ENCODE data around the gene FABP3.

The FABP3 gene

DNA sequence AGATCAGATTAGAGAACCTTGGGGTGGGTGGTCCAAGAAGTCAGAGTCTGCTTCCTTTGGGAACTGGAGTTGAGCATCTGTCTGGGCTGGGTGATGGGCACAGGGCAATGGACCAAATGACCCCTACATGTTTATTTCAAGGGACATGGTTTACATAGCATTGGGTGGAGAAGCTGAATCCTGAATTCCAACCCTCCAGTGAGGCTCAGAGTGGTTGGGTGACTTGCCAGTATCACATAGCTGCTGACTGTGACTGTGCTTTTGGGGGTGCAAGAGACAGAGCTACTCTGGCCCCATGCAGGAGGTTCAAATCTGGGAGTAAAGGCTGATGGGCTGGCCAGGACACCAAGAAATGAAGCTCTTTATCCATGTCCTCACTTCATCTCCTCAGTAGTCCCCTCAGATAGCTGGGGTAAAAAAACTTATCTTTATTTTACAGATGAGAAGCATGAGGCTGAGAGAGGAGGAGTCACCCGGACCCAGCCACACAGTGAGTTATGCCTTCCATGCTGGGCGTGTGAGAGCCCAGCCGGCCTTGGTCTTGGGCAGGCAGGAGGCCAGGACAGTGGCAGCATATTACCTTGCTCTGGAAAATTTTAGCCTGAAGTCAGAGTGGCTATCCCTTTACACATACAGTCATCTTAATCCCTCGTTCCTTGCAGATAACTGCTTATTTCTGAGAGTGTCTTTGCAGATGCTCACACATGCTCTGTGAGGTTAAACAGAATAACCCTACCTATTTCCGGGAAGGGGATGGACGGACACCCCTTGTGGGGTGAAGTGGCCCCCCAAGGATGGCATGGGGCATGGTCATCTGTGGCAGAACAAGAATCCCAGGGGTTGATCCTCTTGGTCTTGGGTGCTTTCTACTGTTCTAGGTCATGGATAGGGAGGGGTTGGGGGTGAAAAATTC is 37.3 kb upstream of the FABP3 start:
- TF ChIP-seq, protein P1, sequence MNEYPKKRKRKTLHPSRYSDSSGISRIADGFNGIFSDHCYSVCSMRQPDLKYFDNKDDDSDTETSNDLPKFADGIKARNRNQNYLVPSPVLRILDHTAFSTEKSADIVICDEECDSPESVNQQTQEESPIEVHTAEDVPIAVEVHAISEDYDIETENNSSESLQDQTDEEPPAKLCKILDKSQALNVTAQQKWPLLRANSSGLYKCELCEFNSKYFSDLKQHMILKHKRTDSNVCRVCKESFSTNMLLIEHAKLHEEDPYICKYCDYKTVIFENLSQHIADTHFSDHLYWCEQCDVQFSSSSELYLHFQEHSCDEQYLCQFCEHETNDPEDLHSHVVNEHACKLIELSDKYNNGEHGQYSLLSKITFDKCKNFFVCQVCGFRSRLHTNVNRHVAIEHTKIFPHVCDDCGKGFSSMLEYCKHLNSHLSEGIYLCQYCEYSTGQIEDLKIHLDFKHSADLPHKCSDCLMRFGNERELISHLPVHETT (tag by site-specific recombination; IDR thresholded peaks at IDR 0.05): no peak
- TF ChIP-seq, protein P2, sequence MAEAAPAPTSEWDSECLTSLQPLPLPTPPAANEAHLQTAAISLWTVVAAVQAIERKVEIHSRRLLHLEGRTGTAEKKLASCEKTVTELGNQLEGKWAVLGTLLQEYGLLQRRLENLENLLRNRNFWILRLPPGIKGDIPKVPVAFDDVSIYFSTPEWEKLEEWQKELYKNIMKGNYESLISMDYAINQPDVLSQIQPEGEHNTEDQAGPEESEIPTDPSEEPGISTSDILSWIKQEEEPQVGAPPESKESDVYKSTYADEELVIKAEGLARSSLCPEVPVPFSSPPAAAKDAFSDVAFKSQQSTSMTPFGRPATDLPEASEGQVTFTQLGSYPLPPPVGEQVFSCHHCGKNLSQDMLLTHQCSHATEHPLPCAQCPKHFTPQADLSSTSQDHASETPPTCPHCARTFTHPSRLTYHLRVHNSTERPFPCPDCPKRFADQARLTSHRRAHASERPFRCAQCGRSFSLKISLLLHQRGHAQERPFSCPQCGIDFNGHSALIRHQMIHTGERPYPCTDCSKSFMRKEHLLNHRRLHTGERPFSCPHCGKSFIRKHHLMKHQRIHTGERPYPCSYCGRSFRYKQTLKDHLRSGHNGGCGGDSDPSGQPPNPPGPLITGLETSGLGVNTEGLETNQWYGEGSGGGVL (tag by site-specific recombination; IDR thresholded peaks at IDR 0.05): no peak
- no peak for TF ChIP-seq ZBTB20 (tag by site-specific recombination; IDR thresholded peaks at IDR 0.05)
- TF ChIP-seq, protein P3, sequence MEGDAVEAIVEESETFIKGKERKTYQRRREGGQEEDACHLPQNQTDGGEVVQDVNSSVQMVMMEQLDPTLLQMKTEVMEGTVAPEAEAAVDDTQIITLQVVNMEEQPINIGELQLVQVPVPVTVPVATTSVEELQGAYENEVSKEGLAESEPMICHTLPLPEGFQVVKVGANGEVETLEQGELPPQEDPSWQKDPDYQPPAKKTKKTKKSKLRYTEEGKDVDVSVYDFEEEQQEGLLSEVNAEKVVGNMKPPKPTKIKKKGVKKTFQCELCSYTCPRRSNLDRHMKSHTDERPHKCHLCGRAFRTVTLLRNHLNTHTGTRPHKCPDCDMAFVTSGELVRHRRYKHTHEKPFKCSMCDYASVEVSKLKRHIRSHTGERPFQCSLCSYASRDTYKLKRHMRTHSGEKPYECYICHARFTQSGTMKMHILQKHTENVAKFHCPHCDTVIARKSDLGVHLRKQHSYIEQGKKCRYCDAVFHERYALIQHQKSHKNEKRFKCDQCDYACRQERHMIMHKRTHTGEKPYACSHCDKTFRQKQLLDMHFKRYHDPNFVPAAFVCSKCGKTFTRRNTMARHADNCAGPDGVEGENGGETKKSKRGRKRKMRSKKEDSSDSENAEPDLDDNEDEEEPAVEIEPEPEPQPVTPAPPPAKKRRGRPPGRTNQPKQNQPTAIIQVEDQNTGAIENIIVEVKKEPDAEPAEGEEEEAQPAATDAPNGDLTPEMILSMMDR (tag by site-specific recombination; IDR thresholded peaks at IDR 0.05): no peak
- ChIA-PET POLR2A (no interaction called here), CTCF (interaction anchor here (0.5 to 2.7 kb wide), 5 partner anchors 12 to 609 kb away, joined by 3 to 11 read pairs (median 4); no protein-coding TSS in a partner anchor)
- no peaks in the 10 kb centered on the region for H3K9me3 ChIP-seq (ENCODE audit: control insufficient read depth, insufficient read depth, low read depth, low read length)
- H3K36me3 ChIP-seq (ENCODE audit: control insufficient read depth in 2 of 2, insufficient read depth in 1 of 2, low read length in 2 of 2): no peaks in the 10 kb centered on the region
- no peak overlapping the region for H3K27ac ChIP-seq (ENCODE audit: extremely low read depth, low read depth, low read length)
- H3K4me3 ChIP-seq (ENCODE audit: low read depth, low read length): no peak overlapping the region
- H3K4me1 ChIP-seq (ENCODE audit: control insufficient read depth, insufficient read depth, low read length): no peaks in the 10 kb centered on the region; the same call in 1 of the 2 replicates

DNA sequence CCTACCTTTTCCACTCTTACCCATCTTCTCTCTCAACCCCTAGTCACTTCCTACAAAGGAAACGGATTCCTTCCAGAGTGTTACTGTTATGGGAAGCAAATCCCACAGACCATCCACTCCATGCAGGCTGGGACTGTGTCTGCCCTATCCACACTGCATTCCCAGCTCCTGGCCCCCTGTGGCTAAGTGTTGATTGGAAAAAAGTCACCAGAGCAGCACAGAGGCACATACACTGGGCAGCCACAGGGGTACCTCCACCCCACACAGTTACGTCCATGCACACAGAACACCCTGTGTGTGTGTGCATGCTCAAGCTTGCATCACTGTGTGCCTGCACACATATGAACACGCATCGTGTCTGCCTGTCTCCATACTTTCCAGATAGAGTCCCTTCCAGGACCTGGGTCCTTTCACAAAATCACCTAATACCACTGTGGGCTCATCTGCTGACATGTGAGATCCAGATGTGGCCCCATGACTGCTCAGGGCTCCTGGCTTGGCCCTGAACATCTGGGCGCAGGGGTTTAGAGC is 36.0 kb upstream of the FABP3 start:
- H3K36me3 ChIP-seq (ENCODE audit: control insufficient read depth in 2 of 2, insufficient read depth in 1 of 2, low read length in 2 of 2): no peaks in the 10 kb centered on the region
- H3K27ac ChIP-seq (ENCODE audit: extremely low read depth, low read depth, low read length): no peak overlapping the region
- H3K4me1 ChIP-seq (ENCODE audit: control insufficient read depth, insufficient read depth, low read length): no peaks in the 10 kb centered on the region; the same call in 1 of the 2 replicates
- no peak overlapping the region for H3K4me3 ChIP-seq (ENCODE audit: low read depth, low read length)
- TF ChIP-seq, protein P4, sequence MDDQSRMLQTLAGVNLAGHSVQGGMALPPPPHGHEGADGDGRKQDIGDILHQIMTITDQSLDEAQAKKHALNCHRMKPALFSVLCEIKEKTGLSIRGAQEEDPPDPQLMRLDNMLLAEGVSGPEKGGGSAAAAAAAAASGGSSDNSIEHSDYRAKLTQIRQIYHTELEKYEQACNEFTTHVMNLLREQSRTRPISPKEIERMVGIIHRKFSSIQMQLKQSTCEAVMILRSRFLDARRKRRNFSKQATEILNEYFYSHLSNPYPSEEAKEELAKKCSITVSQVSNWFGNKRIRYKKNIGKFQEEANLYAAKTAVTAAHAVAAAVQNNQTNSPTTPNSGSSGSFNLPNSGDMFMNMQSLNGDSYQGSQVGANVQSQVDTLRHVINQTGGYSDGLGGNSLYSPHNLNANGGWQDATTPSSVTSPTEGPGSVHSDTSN (CRISPR knock-in tag; IDR thresholded peaks at IDR 0.05): no peak
- TF ChIP-seq, protein P3 (tag by site-specific recombination; IDR thresholded peaks at IDR 0.05): 0 out of 2 replicates have a peak, but pooled peaks have one; percentile 7
- ChIA-PET POLR2A (no interaction called here), CTCF (interaction anchor here (0.6 to 2.0 kb wide), 3 partner anchors 13 to 14 kb away, joined by 3 to 6 read pairs (median 4); no protein-coding TSS in a partner anchor)
- H3K9me3 ChIP-seq (ENCODE audit: control insufficient read depth, insufficient read depth, low read depth, low read length): no peaks in the 10 kb centered on the region

DNA sequence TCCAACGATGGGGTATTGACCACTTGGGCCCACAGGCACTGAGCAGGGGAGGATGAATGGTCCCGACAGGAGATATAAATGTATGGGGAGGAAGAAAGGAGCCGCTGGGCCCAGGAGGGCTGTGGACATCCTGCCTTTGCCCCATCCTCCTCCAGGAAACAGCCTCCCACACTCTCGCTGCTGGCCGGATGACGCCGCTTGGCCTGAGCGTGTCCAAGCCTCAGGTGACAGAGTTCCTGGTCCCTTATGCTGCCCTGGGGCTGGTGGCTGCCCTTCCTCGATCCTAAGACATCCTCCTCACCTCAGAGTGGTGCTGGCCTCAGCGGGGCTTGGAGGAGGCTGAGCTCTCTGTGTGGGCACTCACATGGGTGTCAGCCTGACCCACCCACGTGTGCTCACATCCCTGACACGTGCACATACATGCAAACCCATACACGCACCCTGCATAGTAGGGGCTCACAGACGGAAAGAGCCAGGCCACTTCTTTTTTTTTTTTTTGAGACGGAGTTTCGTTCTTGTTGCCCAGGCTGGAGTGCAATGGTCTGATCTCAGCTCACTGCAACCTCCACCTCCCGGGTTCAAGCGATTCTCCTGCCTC is 34.3 kb upstream of the FABP3 start:
- Histone ChIP-seq H3K9me3 (ENCODE audit: control insufficient read depth, insufficient read depth, low read depth, low read length) (no peaks in the 10 kb centered on the region), H3K4me3 (ENCODE audit: low read depth, low read length) (no peak overlapping the region), H3K36me3 (ENCODE audit: control insufficient read depth in 2 of 2, insufficient read depth in 1 of 2, low read length in 2 of 2) (no peaks in the 10 kb centered on the region), H3K27ac (ENCODE audit: extremely low read depth, low read depth, low read length) (no peak overlapping the region), H3K4me1 (ENCODE audit: control insufficient read depth, insufficient read depth, low read length) (no peaks in the 10 kb centered on the region)
- TF ChIP-seq SP7 (tag by site-specific recombination; IDR thresholded peaks at IDR 0.05) (no peak), ZNF133 (tag by site-specific recombination; IDR thresholded peaks at IDR 0.05) (no peak), EGR2 (tag by site-specific recombination; IDR thresholded peaks at IDR 0.05; ENCODE audit: low read depth) (peak; percentile 24; the same call in 1 of the 2 replicates), ZFHX2 (tag by site-specific recombination; conservative IDR thresholded peaks at IDR 0.05) (peak; percentile 22; the same call in 1 of the 2 replicates)
- TF ChIP-seq, protein P5, sequence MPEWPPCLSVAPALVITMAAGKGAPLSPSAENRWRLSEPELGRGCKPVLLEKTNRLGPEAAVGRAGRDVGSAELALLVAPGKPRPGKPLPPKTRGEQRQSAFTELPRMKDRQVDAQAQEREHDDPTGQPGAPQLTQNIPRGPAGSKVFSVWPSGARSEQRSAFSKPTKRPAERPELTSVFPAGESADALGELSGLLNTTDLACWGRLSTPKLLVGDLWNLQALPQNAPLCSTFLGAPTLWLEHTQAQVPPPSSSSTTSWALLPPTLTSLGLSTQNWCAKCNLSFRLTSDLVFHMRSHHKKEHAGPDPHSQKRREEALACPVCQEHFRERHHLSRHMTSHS (tag by site-specific recombination; IDR thresholded peaks at IDR 0.05): no peak
- TF ChIP-seq, protein P6, sequence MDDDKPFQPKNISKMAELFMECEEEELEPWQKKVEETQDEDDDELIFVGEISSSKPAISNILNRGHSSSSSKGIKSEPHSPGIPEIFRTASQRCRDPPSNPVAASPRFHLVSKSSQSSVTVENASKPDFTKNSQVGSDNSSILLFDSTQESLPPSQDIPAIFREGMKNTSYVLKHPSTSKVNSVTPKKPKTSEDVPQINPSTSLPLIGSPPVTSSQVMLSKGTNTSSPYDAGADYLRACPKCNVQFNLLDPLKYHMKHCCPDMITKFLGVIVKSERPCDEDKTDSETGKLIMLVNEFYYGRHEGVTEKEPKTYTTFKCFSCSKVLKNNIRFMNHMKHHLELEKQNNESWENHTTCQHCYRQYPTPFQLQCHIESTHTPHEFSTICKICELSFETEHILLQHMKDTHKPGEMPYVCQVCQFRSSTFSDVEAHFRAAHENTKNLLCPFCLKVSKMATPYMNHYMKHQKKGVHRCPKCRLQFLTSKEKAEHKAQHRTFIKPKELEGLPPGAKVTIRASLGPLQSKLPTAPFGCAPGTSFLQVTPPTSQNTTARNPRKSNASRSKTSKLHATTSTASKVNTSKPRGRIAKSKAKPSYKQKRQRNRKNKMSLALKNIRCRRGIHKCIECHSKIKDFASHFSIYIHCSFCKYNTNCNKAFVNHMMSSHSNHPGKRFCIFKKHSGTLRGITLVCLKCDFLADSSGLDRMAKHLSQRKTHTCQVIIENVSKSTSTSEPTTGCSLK (tag by site-specific recombination; IDR thresholded peaks at IDR 0.05): no peak
- CTCF ChIA-PET: no interaction called here
- POLR2A ChIA-PET: no interaction called here

All from HEK293 (cell line).